ENCODE measurements around the gene TFDP2.

TFDP2 gene

DNA sequence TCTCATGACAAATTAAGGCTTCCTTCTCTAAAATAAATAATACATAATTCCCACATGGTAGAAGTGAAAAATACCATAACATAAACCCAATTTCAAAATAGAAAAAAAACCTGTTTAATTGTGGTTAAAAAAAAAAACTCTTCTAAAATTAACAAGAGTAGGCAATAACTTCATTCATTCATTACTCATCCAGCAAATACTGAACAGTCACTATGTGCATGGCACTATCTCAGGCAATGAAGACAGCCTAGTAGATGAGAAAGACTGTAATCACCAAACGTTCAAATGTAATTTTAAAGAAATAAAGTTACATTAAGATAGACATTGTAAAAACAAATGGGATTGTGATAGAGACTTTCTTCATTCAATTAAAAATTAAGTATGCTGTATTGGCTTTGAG, 43.4 kb downstream of the TFDP2 start:
- Histone ChIP-seq H2BK12ac (ENCODE audit: low read length) (no peak overlapping the region), H3K36me3 (replicated peaks in 1 of 2; ENCODE audit: control insufficient read depth in 2 of 2, insufficient read depth in 2 of 2, low read length in 2 of 2) (no peaks in the 10 kb centered on the region), H3K9ac (ENCODE audit: low read depth, low read length, poor library complexity) (no peak overlapping the region), H3K27me3 (ENCODE audit: control insufficient read depth in 3 of 3, insufficient read depth in 3 of 3, low read depth in 1 of 3, low read length in 3 of 3) (no peaks in the 10 kb centered on the region), H4K91ac (ENCODE audit: low read depth, low read length, poor library complexity) (no peak overlapping the region), H3K4me2 (ENCODE audit: insufficient read depth, low read length, poor library complexity, severe bottlenecking) (no peak overlapping the region), H3K27ac (replicated peaks; ENCODE audit: low read length) (no peak overlapping the region), H3K23ac (ENCODE audit: low read depth, low read length, poor library complexity) (no peak overlapping the region), H2BK120ac (ENCODE audit: low read depth, low read length) (no peak overlapping the region), H3K79me1 (ENCODE audit: low read depth, low read length) (no peaks in the 10 kb centered on the region), H3K4ac (ENCODE audit: low read length) (no peak overlapping the region), H3K18ac (ENCODE audit: low read length) (no peak overlapping the region), H3K9me3 (replicated peaks in 1 of 2; ENCODE audit: control insufficient read depth in 2 of 2, insufficient read depth in 1 of 2, low read depth in 1 of 2, low read length in 2 of 2) (no peaks in the 10 kb centered on the region), H2BK5ac (ENCODE audit: low read length) (no peak overlapping the region), H3K4me3 (ENCODE audit: low read length in 2 of 2) (no peak overlapping the region), H4K8ac (ENCODE audit: low read depth, low read length) (no peak overlapping the region), H2BK15ac (ENCODE audit: low read length) (no peak overlapping the region), H3K4me1 (ENCODE audit: control insufficient read depth in 2 of 2, insufficient read depth in 1 of 2, low read depth in 1 of 2, low read length in 2 of 2) (peaks cover 0 to 14% of the 10 kb centered on the region in 2 donors), H2AFZ (ENCODE audit: low read length) (no peak overlapping the region), H2AK5ac (ENCODE audit: low read depth, low read length) (no peak overlapping the region), H3K14ac (ENCODE audit: low read length) (no peak overlapping the region)
- WGBS, 2 donors (ENCODE audit: extremely low coverage in 2 of 2, insufficient read length in 2 of 2, insufficient replicate concordance in 1 of 2), result no CpG with 5 or more reads among the region's 1 CpG
- no peak for DNase-seq (ENCODE audit: low spot score)

GRCh38 chr3:142104763-142105162, 44.6 kb downstream of the TFDP2 start:
- no peaks in the 10 kb centered on the region for H3K79me1 ChIP-seq (ENCODE audit: low read depth, low read length)
- H3K36me3 ChIP-seq (replicated peaks in 1 of 2; ENCODE audit: control insufficient read depth in 2 of 2, insufficient read depth in 2 of 2, low read length in 2 of 2), result no peaks in the 10 kb centered on the region
- H3K4me3 ChIP-seq (ENCODE audit: low read length in 2 of 2), result no peak overlapping the region
- H3K9me3 ChIP-seq (replicated peaks in 1 of 2; ENCODE audit: control insufficient read depth in 2 of 2, insufficient read depth in 1 of 2, low read depth in 1 of 2, low read length in 2 of 2), result no peaks in the 10 kb centered on the region
- no peak overlapping the region for H3K4me2 ChIP-seq (ENCODE audit: insufficient read depth, low read length, poor library complexity, severe bottlenecking)
- H4K8ac ChIP-seq (ENCODE audit: low read depth, low read length), result no peak overlapping the region
- no peak overlapping the region for H2BK5ac ChIP-seq (ENCODE audit: low read length)
- H2BK15ac ChIP-seq (ENCODE audit: low read length), result no peak overlapping the region
- no peak overlapping the region for H3K23ac ChIP-seq (ENCODE audit: low read depth, low read length, poor library complexity)
- H3K27me3 ChIP-seq (ENCODE audit: control insufficient read depth in 3 of 3, insufficient read depth in 3 of 3, low read depth in 1 of 3, low read length in 3 of 3), result no peaks in the 10 kb centered on the region
- no peak overlapping the region for H2AFZ ChIP-seq (ENCODE audit: low read length)
- no peak overlapping the region for H3K14ac ChIP-seq (ENCODE audit: low read length)
- WGBS, 2 donors (ENCODE audit: extremely low coverage in 2 of 2, insufficient read length in 2 of 2, insufficient replicate concordance in 1 of 2), result no CpG with 5 or more reads among the region's 3 CpGs
- DNase-seq (ENCODE audit: low spot score), result no peak
- H4K91ac ChIP-seq (ENCODE audit: low read depth, low read length, poor library complexity), result no peak overlapping the region
- H2AK5ac ChIP-seq (ENCODE audit: low read depth, low read length), result no peak overlapping the region
- no peak overlapping the region for H2BK12ac ChIP-seq (ENCODE audit: low read length)
- no peak overlapping the region for H3K27ac ChIP-seq (replicated peaks; ENCODE audit: low read length)
- H3K4me1 ChIP-seq (ENCODE audit: control insufficient read depth in 2 of 2, insufficient read depth in 1 of 2, low read depth in 1 of 2, low read length in 2 of 2), result peaks cover 0 to 14% of the 10 kb centered on the region in 2 donors
- H3K9ac ChIP-seq (ENCODE audit: low read depth, low read length, poor library complexity), result no peak overlapping the region
- H3K4ac ChIP-seq (ENCODE audit: low read length), result no peak overlapping the region
- H2BK120ac ChIP-seq (ENCODE audit: low read depth, low read length), result no peak overlapping the region
- H3K18ac ChIP-seq (ENCODE audit: low read length), result no peak overlapping the region

GRCh38 chr3:142098964-142099363, 50.4 kb downstream of the TFDP2 start:
- Histone ChIP-seq H4K91ac (ENCODE audit: low read depth, low read length, poor library complexity) (no peak overlapping the region), H2AFZ (ENCODE audit: low read length) (no peak overlapping the region), H2AK5ac (ENCODE audit: low read depth, low read length) (no peak overlapping the region), H3K9ac (ENCODE audit: low read depth, low read length, poor library complexity) (no peak overlapping the region), H3K27ac (replicated peaks; ENCODE audit: low read length) (no peak overlapping the region), H4K8ac (ENCODE audit: low read depth, low read length) (no peak overlapping the region), H2BK120ac (ENCODE audit: low read depth, low read length) (no peak overlapping the region), H3K4me3 (ENCODE audit: low read length in 2 of 2) (no peak overlapping the region), H3K36me3 (replicated peaks in 1 of 2; ENCODE audit: control insufficient read depth in 2 of 2, insufficient read depth in 2 of 2, low read length in 2 of 2) (no peaks in the 10 kb centered on the region), H3K27me3 (ENCODE audit: control insufficient read depth in 3 of 3, insufficient read depth in 3 of 3, low read depth in 1 of 3, low read length in 3 of 3) (no peaks in the 10 kb centered on the region), H3K14ac (ENCODE audit: low read length) (no peak overlapping the region), H3K4me2 (ENCODE audit: insufficient read depth, low read length, poor library complexity, severe bottlenecking) (no peak overlapping the region), H2BK5ac (ENCODE audit: low read length) (no peak overlapping the region), H3K4me1 (ENCODE audit: control insufficient read depth in 2 of 2, insufficient read depth in 1 of 2, low read depth in 1 of 2, low read length in 2 of 2) (no peaks in the 10 kb centered on the region), H2BK12ac (ENCODE audit: low read length) (no peak overlapping the region), H3K18ac (ENCODE audit: low read length) (no peak overlapping the region), H3K79me1 (ENCODE audit: low read depth, low read length) (no peaks in the 10 kb centered on the region), H2BK15ac (ENCODE audit: low read length) (no peak overlapping the region), H3K4ac (ENCODE audit: low read length) (no peak overlapping the region), H3K23ac (ENCODE audit: low read depth, low read length, poor library complexity) (no peak overlapping the region), H3K9me3 (replicated peaks in 1 of 2; ENCODE audit: control insufficient read depth in 2 of 2, insufficient read depth in 1 of 2, low read depth in 1 of 2, low read length in 2 of 2) (no peaks in the 10 kb centered on the region)
- DNase-seq (ENCODE audit: low spot score), result no peak

GRCh38 chr3:142097099-142097843, 52.1 kb downstream of the TFDP2 start:
- H3K27me3 ChIP-seq (ENCODE audit: control insufficient read depth in 3 of 3, insufficient read depth in 3 of 3, low read depth in 1 of 3, low read length in 3 of 3), result no peaks in the 10 kb centered on the region
- no CpG with 5 or more reads among the region's 4 CpGs for whole genome bisulfite sequencing, 2 donors (ENCODE audit: extremely low coverage in 2 of 2, insufficient read length in 2 of 2, insufficient replicate concordance in 1 of 2)
- DNase-seq (ENCODE audit: low spot score), result no peak

More at GRCh38 chr3:142097099-142097843, 52.1 kb downstream of the TFDP2 start:
- no peak overlapping the region for H2BK12ac ChIP-seq (ENCODE audit: low read length)
- peaks cover 0 to 2% of the 10 kb centered on the region in 2 donors for H3K36me3 ChIP-seq (replicated peaks in 1 of 2; ENCODE audit: control insufficient read depth in 2 of 2, insufficient read depth in 2 of 2, low read length in 2 of 2)
- H3K27ac ChIP-seq (replicated peaks; ENCODE audit: low read length), result no peak overlapping the region
- no peak overlapping the region for H4K91ac ChIP-seq (ENCODE audit: low read depth, low read length, poor library complexity)
- no peaks in the 10 kb centered on the region for H3K4me1 ChIP-seq (ENCODE audit: control insufficient read depth in 2 of 2, insufficient read depth in 1 of 2, low read depth in 1 of 2, low read length in 2 of 2)
- H3K79me1 ChIP-seq (ENCODE audit: low read depth, low read length), result no peaks in the 10 kb centered on the region
- no peak overlapping the region for H2AFZ ChIP-seq (ENCODE audit: low read length)
- no peak overlapping the region for H3K14ac ChIP-seq (ENCODE audit: low read length)
- no peak overlapping the region for H3K4me3 ChIP-seq (ENCODE audit: low read length in 2 of 2)
- no peak overlapping the region for H3K4me2 ChIP-seq (ENCODE audit: insufficient read depth, low read length, poor library complexity, severe bottlenecking)
- H3K18ac ChIP-seq (ENCODE audit: low read length), result no peak overlapping the region
- H2BK120ac ChIP-seq (ENCODE audit: low read depth, low read length), result no peak overlapping the region
- H2AK5ac ChIP-seq (ENCODE audit: low read depth, low read length), result no peak overlapping the region
- no peak overlapping the region for H2BK15ac ChIP-seq (ENCODE audit: low read length)
- H3K23ac ChIP-seq (ENCODE audit: low read depth, low read length, poor library complexity), result no peak overlapping the region
- H4K8ac ChIP-seq (ENCODE audit: low read depth, low read length), result no peak overlapping the region
- H3K4ac ChIP-seq (ENCODE audit: low read length), result no peak overlapping the region
- H3K9me3 ChIP-seq (replicated peaks in 1 of 2; ENCODE audit: control insufficient read depth in 2 of 2, insufficient read depth in 1 of 2, low read depth in 1 of 2, low read length in 2 of 2), result no peaks in the 10 kb centered on the region
- no peak overlapping the region for H3K9ac ChIP-seq (ENCODE audit: low read depth, low read length, poor library complexity)
- H2BK5ac ChIP-seq (ENCODE audit: low read length), result no peak overlapping the region
